Measurements from ENCODE around the gene TET2. TPM values are rescaled to one million over a fixed set of nuclear protein-coding genes. Genes with fewer than 3 reads are reported as not detected.

The TET2 gene
- total RNA-seq, 2 donors from 2014 or later, result 20.0 to 30.1 TPM

GRCh38 chr4:105112274-105112673 lies 34.4 kb upstream of the TET2 start:
- no peaks in the 10 kb centered on the region for H3K4me1 ChIP-seq
- no peak for DNase-seq
- no peak overlapping the region for H3K9ac ChIP-seq (ENCODE audit: low read depth in 2 of 2, low read length in 2 of 2)
- H3K36me3 ChIP-seq, result no peaks in the 10 kb centered on the region
- H3K27ac ChIP-seq, result no peak overlapping the region
- no peaks in the 10 kb centered on the region for H3K9me3 ChIP-seq
- H3K27me3 ChIP-seq, result no peaks in the 10 kb centered on the region
- TF ChIP-seq CTCF (IDR thresholded peaks at IDR 0.05), result no peak
- H3K4me3 ChIP-seq, result no peak overlapping the region
- intact Hi-C loops (cut with DNase I), result no loop called here

GRCh38 chr4:105113800-105114199 lies 32.9 kb upstream of the TET2 start:
- intact Hi-C loops (cut with DNase I), result no loop called here
- Histone ChIP-seq H3K4me1 (no peaks in the 10 kb centered on the region), H3K9ac (ENCODE audit: low read depth in 2 of 2, low read length in 2 of 2) (no peak overlapping the region), H3K27ac (no peak overlapping the region), H3K4me3 (no peak overlapping the region), H3K27me3 (no peaks in the 10 kb centered on the region), H3K9me3 (no peaks in the 10 kb centered on the region), H3K36me3 (no peaks in the 10 kb centered on the region)
- TF ChIP-seq CTCF (IDR thresholded peaks at IDR 0.05), result no peak
- no peak for DNase-seq

GRCh38 chr4:105116616-105117319 lies 29.9 kb upstream of the TET2 start:
- no peaks in the 10 kb centered on the region for H3K36me3 ChIP-seq
- no peak overlapping the region for H3K27ac ChIP-seq
- no peaks in the 10 kb centered on the region for H3K9me3 ChIP-seq
- intact Hi-C loops (cut with DNase I), result no loop called here
- no peaks in the 10 kb centered on the region for H3K27me3 ChIP-seq
- no peak overlapping the region for H3K4me3 ChIP-seq
- no peaks in the 10 kb centered on the region for H3K4me1 ChIP-seq
- no peak for TF ChIP-seq CTCF (IDR thresholded peaks at IDR 0.05)
- DNase-seq, result no peak
- no peak overlapping the region for H3K9ac ChIP-seq (ENCODE audit: low read depth in 2 of 2, low read length in 2 of 2)

- no peaks in the 10 kb centered on the region for H3K9me3 ChIP-seq
- no peak overlapping the region for H3K27ac ChIP-seq
- H3K9ac ChIP-seq (ENCODE audit: low read depth in 2 of 2, low read length in 2 of 2), result no peak overlapping the region
- no peaks in the 10 kb centered on the region for H3K4me1 ChIP-seq
- H3K36me3 ChIP-seq, result no peaks in the 10 kb centered on the region
- H3K4me3 ChIP-seq, result no peak overlapping the region
- H3K27me3 ChIP-seq, result no peaks in the 10 kb centered on the region
- DNase-seq, result no peak
- intact Hi-C loops (cut with DNase I), result no loop called here
- no peak for TF ChIP-seq CTCF (IDR thresholded peaks at IDR 0.05)
Observed at GRCh38 chr4:105119356-105119755, 27.3 kb upstream of the TET2 start.

GRCh38 chr4:105120626-105121025 lies 26.1 kb upstream of the TET2 start:
- no peak for TF ChIP-seq CTCF (IDR thresholded peaks at IDR 0.05)
- intact Hi-C loops (cut with DNase I), result no loop called here
- no peak for DNase-seq

More at GRCh38 chr4:105120626-105121025, 26.1 kb upstream of the TET2 start:
- H3K27me3 ChIP-seq, result no peaks in the 10 kb centered on the region
- no peaks in the 10 kb centered on the region for H3K9me3 ChIP-seq
- no peak overlapping the region for H3K9ac ChIP-seq (ENCODE audit: low read depth in 2 of 2, low read length in 2 of 2)
- H3K4me3 ChIP-seq, result no peak overlapping the region
- H3K4me1 ChIP-seq, result no peaks in the 10 kb centered on the region
- H3K27ac ChIP-seq, result no peak overlapping the region
- no peaks in the 10 kb centered on the region for H3K36me3 ChIP-seq

Data from colonic mucosa (tissue), 4 donors.